ENCODE results near the gene RAPGEF4.

Gene RAPGEF4

DNA sequence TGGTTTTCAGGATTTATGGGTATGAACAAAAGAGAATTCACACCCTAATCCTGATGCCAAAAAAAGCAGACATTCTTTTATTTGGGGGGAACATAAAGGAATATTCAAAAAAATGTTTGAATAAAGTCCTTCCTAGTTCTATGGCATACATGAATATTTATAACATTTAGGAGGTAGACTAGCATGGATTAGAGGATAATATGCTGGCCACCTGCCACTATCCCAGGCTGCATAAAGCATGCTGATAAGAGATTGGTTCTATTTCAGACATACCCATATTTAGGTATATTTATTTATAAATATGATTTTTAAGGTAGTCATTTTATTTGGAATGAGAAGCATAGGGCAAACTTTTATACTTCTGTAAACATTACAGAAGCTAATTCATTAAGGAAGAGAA lies 305.1 kb downstream of the RAPGEF4 start:
- no peak for DNase-seq (ENCODE audit: low spot score)

DNA sequence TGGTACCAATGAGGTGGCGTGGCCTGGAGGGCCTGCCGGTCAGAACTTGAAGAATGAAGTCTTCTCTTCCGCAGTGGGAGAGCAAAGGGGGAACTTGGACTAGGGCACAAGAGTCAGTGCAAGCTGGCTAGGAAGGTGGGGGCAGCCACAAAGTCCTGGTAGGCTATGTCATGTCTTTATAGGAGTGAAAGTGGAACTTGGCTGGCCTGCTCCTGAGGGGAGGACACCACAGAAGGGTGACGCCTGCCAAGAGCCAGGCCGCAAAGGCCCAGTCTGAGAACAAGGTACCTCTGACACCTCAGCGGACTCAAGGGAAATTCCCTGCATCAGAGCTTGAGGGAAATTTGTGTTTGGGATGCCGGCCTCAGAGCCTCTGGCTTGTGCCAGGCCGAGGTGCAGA lies 307.8 kb downstream of the RAPGEF4 start:
- no peak for DNase-seq (ENCODE audit: low spot score)

DNA sequence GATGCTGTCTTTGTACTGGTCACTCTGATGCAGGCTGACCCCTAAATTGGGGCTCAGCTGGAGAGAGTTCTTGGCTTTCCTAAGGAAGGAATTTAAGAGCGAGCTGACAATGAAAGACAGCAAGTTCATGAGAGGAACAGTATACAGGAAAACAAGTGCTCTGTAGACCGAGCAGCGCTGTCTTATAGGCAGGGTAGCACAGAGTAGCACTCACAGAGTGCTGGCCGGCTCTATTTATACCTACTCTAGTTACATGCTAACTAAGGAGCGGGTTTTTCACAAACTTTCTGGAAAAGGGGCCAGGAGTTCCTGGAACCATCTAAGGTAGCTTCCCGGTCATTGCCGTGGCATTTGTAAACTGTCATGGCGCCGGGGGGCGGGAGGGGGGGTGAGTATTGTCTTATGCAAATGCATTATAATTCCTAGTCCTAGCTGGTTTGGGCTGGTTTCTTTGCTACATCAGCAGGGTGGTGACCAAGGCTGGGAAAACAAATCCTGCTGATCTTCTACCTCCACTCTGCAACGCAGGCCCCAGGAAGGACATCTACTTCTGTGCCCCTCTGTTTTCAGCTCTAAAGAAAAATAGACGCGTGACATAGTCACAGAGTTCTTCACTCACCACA lies 308.4 kb downstream of the RAPGEF4 start:
- no peak for DNase-seq (ENCODE audit: low spot score)

DNA sequence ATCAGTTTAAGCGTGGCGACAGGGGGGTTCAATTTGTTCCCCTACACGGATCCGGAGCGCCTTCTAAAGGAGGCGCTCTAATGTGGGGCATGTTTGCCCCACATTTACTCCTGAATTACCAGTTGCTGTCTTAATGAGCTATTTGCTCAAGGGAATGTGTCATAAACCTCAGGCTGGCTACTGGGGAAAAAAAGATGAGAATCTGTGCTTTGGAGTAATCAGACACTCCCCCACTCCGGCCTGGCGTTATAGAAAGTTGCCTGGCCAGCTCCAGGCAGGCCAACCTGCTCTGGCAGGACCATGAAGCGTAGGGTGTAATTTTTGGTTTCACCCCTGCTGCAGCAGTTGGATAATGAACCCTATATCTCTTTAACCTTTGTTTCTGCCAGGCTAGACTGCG lies 309.0 kb downstream of the RAPGEF4 start:
- no peak for DNase-seq (ENCODE audit: low spot score)

DNA sequence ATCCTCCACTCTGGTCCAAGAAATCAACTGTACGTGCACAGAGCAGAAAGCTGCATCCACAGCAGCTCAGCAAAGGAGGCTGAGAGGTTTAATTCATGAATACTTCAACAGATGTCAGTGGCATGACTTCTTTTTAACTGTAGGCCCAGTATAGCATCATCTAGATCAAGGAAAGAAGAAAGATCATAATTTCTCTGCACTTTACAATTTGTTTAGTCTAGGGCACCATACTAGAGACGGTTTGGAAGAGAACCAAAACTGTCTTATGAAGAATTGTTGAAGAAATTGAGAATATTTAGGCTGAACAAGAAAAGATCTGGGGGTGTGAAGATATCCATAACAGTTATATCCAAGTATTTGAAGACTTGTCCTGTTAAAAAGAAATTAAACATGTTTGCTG lies 309.5 kb downstream of the RAPGEF4 start:
- DNase-seq (ENCODE audit: low spot score) = no peak

DNA sequence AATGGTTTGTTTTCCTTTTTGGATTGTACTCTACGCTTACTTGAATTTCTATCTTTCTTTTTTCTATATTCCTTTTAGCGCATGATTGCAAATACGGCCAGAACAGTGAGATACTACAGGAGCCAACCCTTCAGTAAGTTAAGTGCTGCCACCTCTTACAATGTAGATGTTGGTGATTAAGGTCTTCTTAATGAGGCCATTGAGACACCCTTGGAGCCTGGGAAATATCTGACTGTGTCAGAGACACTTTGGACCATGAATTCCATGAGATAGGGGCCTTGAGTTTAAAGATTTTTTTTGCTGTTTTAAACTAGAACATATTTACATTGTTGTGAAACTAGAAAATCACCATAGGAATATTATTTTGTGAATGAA lies 312.9 kb downstream of the RAPGEF4 start:
- no peak for DNase-seq (ENCODE audit: low spot score)

DNA sequence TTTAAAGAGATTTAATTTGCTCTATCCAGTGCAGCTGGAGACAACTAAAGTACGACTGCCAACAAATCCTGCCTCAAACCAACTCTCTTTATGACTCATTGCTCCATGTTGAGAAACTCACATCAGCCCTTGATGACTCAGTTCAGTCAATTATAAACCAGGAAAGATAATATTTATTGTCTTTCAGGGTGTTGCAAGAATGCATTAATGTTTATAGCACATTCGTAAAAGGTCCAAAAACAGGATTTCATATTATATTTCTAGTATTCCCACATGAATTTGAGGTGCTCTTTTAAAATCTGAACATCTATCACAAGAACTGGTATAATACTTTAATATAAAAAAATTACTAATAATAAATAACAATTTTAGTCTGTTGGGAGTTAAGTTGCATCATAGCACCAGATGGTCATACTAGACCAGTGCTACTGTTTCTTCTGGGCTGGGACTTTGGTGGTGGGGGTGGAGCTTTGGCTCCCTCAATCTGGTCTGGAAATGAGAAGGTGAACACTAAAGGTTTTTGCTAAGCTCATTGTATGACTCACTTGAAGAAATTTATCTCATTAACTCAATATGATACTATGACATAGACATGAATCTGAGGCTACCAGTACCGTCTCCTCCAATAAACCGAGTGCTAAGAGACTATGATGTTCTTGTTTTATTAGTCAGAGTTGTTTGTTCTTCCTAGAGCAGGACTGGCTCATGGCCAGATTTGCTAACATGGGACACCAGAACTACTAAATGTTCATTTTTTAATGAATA lies 313.4 kb downstream of the RAPGEF4 start:
- peak; percentile 75 for DNase-seq (ENCODE audit: low spot score)

DNA sequence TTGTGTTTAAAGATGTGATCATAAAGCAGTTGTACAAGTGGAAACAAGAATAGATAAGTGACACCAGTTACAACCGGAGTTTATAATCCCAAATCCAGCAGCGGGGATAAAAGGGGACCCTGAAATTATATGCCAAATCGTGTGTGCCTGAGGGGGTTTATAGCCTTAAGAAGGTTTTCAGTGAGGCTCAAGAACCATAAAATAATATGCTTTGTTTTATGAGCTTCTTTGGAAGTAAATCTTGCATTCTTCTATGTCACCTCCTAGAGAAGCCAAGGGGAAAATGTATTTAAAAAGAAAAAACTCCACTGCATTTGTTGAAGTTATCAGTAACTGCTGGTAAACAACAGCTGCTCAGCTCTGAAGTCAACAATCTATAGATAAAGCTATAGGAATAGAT lies 314.2 kb downstream of the RAPGEF4 start:
- no peak for DNase-seq (ENCODE audit: low spot score)

DNA sequence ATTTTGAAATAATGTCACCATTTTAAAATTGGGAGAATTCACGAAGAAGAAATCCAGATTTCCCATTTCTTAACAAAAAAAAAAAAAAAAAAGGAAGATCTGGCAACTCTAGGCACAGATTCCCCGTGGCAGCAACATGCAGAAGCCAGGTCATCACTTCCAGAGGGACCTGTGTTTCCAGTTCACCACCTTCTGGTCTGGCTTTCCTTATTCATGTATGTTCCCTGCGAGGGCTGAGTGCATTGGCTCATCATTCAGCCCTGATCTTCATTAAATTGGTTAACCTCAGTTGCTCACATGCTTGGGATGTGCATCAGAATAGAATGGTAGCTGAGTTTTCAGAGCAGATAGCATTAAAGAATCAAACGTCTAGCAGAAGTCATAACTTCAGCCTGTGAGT lies 315.0 kb downstream of the RAPGEF4 start:
- no peak for DNase-seq (ENCODE audit: low spot score)

DNA sequence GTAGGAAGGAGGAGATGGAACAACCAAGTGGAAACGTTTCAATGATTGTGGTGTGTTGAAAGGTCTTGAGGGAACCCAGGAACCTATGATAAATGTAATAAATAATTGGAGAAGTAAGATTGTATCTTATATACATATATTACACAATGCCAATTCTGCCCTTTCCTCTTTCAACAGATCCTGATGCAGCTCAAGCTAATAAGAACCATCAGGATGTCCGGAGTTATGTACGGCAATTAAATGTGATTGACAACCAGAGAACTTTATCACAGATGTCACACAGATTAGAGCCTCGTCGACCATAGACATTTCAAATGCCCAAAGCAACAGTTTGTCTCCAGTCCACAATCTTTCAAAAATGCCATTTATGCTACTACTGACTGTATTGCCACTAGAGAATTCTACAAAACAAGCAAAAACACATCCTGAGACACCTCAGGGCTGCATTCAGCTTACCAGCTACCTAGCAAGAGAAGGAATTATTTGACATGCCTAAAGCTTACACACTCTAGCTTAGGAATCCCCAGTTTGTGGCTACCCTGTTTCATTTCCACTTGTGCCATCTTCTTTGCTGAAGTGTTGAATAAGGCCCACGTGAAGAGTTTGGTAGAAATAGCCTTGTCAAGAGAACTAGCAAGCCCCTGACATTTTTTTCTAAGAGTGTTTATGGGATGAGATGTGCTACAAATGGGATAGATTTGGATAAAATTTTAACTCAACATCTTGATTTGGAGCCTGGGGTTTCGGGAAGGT lies 316.0 kb downstream of the RAPGEF4 start:
- DNase-seq (ENCODE audit: low spot score) = no peak

DNA sequence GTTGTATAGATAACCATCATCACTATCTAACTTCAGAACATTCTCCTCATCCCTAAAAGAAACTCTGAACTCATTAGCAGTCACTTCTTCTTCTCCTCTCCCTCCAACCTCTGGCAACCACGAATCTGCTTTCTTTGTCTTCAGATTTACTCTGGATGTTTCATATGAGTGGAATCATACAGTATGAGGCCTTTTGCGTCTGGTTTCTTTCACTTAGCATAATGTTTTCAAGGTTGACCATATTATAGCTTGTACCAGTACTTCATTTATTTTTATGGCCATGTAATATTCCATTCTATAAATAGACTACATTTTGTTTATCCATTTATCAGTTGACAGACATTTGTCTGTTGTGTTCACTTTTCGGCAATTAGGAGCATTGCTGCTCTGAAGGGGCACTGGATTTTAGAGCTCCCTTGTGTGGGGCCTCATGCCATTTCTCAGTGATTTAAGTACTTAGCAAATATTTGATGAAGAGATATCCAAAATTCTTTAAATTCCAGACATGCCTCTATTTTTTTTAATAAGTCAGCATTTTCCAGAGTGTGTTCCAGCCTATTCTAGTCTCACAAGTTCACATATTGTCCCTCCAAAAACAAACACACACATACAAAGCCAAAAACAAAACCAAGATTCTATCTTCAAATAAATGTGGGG lies 317.5 kb downstream of the RAPGEF4 start:
- no peak for DNase-seq (ENCODE audit: low spot score)

DNA sequence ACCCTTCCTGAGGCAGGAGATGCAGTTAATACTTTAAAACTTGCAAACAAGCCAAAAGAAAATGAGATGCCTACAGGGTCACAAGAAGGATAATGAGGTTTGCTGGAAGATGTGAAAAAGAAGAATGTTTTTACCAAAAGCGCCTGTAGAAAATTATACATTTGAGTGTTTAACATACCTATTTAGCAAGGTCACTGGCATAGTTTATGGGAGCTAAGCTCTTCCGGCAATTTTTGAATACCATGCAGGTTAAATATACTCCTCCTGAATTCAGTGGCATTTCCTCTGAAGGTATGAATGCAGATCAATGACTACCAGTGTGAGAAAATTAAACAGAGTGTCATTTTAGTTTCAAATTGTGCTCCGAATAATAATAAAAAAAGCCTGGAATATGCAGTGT lies 318.8 kb downstream of the RAPGEF4 start:
- DNase-seq (ENCODE audit: low spot score) = no peak

DNA sequence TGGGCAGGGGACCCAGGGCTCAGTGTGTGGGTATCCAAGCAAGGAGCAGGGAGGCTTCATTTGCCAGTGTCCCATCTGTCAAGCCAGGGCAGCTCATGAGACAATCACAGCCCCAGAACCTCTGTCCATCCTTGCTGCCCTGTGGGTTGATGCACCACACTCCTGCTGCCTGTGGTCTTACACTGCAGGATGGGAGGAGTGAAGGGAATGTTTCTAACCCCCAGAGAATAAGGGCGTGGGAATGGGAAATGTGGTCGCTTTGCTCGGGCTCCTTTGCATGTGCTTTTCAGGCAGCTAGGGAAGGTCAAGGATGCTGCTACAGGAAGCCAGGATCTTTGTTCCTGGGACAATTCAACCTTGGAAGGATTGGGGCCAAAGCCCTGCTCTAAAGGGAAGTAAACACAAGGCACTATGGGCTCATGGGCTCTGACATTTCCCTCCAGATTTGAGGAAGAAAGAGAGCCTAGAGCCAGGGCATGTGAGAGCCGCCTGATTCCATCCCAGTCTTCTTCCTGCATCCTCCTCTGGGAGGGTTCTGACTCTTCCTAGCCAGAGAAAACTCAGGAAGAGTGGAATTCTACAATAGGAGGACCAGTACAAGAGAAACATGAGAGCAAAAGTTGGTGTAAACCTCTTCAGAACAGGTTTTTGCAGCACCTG lies 321.2 kb downstream of the RAPGEF4 start:
- no peak for DNase-seq (ENCODE audit: low spot score)

DNA sequence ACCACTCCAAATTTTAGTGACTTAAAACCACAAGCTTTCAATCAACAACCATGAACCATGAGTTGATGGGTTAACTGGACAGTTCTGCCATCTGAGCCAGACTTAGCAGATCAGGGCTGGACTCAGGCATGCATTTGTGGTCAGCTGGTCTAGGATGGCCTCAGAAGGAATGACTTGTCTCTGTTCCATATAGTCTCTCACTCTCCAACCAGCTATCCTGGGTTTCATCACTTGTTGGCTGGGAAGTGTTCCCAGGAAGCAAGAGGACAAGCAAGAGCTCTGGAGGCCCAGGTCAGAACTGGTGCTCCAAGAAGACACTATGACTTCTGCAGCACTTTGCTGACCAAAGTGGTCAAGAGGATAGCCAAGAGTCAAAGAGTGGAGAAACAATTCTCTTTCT lies 322.5 kb downstream of the RAPGEF4 start:
- DNase-seq (ENCODE audit: low spot score) = no peak

DNA sequence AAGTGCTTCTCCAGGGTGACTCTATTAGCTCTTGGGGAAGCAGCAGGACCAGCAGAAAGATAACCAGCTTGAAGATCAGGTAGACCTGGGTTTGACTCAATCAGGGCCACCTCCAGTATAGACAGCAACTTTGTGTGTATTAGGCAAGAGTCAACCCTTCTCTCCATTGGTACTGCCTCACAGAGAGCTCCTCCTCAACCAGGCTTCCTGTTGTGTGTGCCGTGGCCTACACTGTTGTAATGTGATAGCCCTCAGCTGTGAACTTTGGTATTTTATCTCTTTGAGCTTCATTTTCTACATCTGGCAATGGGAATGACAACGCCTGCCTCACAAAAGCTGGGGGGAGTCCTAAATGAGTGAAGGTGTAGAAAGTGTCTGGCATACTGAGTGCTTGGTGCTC lies 323.0 kb downstream of the RAPGEF4 start:
- DNase-seq (ENCODE audit: low spot score) = no peak

DNA sequence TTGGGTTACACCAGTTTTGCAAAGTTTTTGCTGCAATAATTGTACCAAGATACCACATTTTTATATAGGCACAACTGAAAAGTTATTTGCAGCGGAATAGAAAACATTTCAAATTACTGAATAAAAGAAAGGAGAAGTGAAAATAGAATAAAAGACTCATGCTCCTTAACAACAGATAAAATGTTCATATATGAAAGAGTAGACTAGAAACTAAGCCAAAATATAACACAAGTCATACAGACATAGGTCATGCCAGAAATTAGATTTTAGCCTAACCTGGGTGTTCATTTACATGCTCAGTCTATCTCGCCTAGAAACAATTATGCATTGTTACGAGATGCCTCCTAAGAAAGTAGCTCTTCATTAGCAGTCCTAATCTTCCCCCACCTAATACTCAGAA lies 323.6 kb downstream of the RAPGEF4 start:
- DNase-seq (ENCODE audit: low spot score) = no peak

DNA sequence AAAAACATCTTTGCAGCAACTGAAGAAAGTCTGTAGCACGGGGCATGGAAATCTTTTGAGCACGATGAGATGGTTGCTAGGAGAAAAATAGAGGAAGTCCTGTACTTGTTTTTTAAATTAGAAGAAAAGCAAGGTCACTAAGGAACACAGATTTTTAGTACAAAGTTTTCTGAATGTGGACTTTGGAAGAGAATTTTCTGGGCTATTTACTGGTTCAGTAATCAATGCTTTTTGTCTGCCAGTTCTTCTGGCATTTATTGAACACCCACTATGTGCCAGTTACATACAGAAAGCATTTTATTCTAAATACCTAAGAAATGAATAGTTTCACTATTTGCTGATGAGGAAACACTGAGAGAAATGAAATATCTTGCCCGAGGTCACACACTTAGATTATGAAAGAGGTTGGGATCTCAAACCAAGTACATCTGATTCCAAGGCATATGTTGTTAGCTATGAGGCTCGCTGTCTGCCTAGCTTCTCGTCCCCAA lies 324.4 kb downstream of the RAPGEF4 start:
- no peak for DNase-seq (ENCODE audit: low spot score)

DNA sequence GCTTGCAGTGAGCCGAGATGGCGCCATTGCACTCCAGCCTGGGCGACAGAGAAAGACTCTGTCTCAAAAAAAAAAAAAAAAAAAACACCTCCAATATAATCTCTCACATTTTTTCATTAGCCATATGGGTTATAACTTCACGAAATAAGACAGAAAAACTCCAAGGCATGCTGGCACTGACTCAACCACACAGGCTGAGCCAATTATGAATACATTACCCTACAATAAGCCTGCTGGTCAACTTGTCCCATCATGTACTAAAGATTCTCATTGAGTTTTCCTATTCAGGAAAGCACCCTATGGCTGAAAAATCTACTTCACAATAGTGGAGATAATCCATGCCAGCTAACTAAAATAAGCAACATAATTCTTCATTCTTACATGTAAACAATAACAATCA lies 327.2 kb downstream of the RAPGEF4 start:
- DNase-seq (ENCODE audit: low spot score) = no peak

DNA sequence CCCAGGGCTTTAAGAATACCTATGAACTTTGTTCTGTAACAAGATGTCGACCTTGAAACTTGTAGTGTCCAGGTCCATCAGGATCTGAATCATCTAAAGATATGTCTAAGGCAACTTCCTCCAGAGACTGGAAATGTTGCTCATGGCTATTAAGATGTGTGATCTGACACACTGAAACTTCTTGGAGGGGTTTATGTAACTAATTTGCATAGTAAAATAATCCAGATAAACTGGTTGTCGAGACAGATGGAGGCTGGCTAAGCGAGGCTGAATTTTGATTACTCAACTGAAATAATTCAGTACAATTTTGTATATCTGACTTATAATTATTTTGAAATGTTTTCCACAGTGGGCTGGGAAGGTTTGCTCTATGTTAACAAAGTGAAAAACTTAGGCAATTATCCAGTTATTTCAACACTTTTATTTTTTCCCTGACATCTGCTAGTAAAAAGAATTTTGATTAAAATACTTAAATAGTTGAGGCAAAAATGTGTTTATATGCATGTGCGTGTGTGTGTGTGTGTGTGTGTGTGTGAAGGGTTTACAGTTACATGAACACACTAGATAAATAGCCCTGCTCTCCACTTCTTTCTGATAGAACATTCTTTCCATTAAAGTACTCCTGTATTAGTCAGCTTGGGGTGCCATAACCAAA lies 328.6 kb downstream of the RAPGEF4 start:
- DNase-seq (ENCODE audit: low spot score) = no peak

DNA sequence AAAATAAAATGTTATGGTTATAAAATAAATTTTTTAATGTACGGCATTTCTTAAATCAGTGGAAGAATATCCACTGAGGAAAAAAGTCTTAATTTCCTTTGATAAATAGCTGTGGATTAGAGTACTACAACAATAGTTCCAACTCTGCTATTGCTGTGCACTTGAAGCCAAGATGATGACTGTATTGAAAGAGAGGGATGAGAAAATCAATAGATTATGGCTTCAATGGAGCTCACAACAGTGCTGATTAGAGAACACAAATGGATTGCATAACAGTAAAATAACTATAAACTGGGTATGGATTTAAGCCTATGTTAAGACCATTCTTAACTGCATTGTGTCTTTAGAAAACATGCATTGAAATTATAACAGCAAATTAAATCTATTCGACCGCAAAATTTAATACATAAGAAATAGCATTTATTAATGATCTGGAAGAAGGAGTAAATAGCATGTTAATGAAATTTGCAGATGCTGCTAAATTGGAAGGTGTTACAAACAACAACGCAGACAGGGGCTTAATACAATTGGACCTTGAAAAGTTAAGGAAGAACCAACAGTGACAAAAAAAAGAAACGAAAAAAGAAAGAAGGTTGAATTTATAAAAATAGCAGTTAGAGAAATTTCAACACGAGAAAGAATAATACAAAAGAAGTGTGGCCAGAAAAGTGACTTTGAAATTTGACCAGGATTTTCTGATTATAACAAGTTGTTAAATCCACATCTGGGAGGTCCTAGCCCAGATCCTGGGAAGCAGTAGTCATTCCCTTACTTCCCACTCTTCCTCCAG lies 331.4 kb downstream of the RAPGEF4 start:
- DNase-seq (ENCODE audit: low spot score) = no peak
